ENCODE data around the gene DLGAP4. TPM values are rescaled to one million over a fixed set of nuclear protein-coding genes. Genes with fewer than 3 reads are reported as not detected.

Gene DLGAP4
- total RNA-seq, 3 donors from 2014 or later: 22.0 to 26.9 (median 24.0) TPM

- intact Hi-C loops (cut with DNase I; ENCODE audit: low total_unique reads): no loop called here
- Histone ChIP-seq H3K27ac (no peak overlapping the region), H3K4me1 (no peaks in the 10 kb centered on the region), H3K9me3 (no peaks in the 10 kb centered on the region), H3K36me3 (no peaks in the 10 kb centered on the region), H3K27me3 (no peaks in the 10 kb centered on the region), H3K4me3 (no peak overlapping the region)
- TF ChIP-seq POLR2A (IDR thresholded peaks at IDR 0.05) (no peak), POLR2AphosphoS5 (IDR thresholded peaks at IDR 0.05) (no peak)
- TF ChIP-seq, protein P1, sequence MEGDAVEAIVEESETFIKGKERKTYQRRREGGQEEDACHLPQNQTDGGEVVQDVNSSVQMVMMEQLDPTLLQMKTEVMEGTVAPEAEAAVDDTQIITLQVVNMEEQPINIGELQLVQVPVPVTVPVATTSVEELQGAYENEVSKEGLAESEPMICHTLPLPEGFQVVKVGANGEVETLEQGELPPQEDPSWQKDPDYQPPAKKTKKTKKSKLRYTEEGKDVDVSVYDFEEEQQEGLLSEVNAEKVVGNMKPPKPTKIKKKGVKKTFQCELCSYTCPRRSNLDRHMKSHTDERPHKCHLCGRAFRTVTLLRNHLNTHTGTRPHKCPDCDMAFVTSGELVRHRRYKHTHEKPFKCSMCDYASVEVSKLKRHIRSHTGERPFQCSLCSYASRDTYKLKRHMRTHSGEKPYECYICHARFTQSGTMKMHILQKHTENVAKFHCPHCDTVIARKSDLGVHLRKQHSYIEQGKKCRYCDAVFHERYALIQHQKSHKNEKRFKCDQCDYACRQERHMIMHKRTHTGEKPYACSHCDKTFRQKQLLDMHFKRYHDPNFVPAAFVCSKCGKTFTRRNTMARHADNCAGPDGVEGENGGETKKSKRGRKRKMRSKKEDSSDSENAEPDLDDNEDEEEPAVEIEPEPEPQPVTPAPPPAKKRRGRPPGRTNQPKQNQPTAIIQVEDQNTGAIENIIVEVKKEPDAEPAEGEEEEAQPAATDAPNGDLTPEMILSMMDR (IDR thresholded peaks at IDR 0.05): no peak
- no peak for DNase-seq (ENCODE audit: low spot score in 2 of 2)
Measured at GRCh38 chr20:36268440-36269342, 37.4 kb upstream of the DLGAP4 start.

DNA sequence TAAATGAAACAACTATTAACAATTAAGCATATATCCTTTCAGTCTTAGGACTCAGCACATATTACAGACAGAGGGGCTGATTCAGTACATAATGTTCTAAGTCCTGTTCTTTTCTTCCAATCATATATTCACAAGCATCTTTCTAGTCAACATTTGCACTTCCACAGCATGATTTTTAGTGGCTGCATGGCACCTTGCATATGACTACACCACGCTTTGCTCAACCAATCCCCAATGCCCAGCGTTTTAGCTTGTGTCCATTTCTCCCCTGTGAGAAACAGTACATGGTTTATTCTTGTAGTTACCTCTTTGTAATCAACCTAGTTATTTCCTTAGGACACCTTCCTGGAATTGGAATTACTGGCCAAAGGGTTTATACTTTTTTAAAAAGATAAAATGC is 36.6 kb upstream of the DLGAP4 start:
- peaks cover 0 to 7% of the 10 kb centered on the region in 2 donors for H3K27me3 ChIP-seq
- TF ChIP-seq POLR2A (IDR thresholded peaks at IDR 0.05): no peak
- TF ChIP-seq POLR2AphosphoS5 (IDR thresholded peaks at IDR 0.05): no peak
- TF ChIP-seq, protein P1 (IDR thresholded peaks at IDR 0.05): no peak
- H3K36me3 ChIP-seq: no peaks in the 10 kb centered on the region
- H3K4me3 ChIP-seq: no peak overlapping the region
- no peaks in the 10 kb centered on the region for H3K9me3 ChIP-seq
- H3K27ac ChIP-seq: no peak overlapping the region
- DNase-seq (ENCODE audit: low spot score in 2 of 2): no peak
- H3K4me1 ChIP-seq: no peaks in the 10 kb centered on the region
- intact Hi-C loops (cut with DNase I; ENCODE audit: low total_unique reads): no loop called here

GRCh38 chr20:36270744-36271638 is 35.1 kb upstream of the DLGAP4 start:
- DNase-seq (ENCODE audit: low spot score in 2 of 2): no peak
- Histone ChIP-seq H3K36me3 (no peaks in the 10 kb centered on the region), H3K4me3 (no peak overlapping the region), H3K27me3 (peaks cover 0 to 11% of the 10 kb centered on the region in 2 donors), H3K4me1 (no peaks in the 10 kb centered on the region), H3K27ac (no peak overlapping the region), H3K9me3 (no peaks in the 10 kb centered on the region)
- no peak for TF ChIP-seq POLR2A (IDR thresholded peaks at IDR 0.05)
- no peak for TF ChIP-seq POLR2AphosphoS5 (IDR thresholded peaks at IDR 0.05)
- TF ChIP-seq, protein P1 (IDR thresholded peaks at IDR 0.05): no peak
- intact Hi-C loops (cut with DNase I; ENCODE audit: low total_unique reads): no loop called here

- intact Hi-C loops (cut with DNase I; ENCODE audit: low total_unique reads): no loop called here
Measured at GRCh38 chr20:36271639-36272546, 34.2 kb upstream of the DLGAP4 start.

More at GRCh38 chr20:36271639-36272546, 34.2 kb upstream of the DLGAP4 start:
- Histone ChIP-seq H3K36me3 (no peaks in the 10 kb centered on the region), H3K4me1 (no peaks in the 10 kb centered on the region), H3K9me3 (no peaks in the 10 kb centered on the region), H3K4me3 (no peak overlapping the region), H3K27ac (no peak overlapping the region), H3K27me3 (peaks cover 0 to 11% of the 10 kb centered on the region in 2 donors)
- no peak for DNase-seq (ENCODE audit: low spot score in 2 of 2)
- TF ChIP-seq POLR2A (IDR thresholded peaks at IDR 0.05) (no peak), POLR2AphosphoS5 (IDR thresholded peaks at IDR 0.05) (no peak)
- TF ChIP-seq, protein P1 (IDR thresholded peaks at IDR 0.05): no peak

Measured in breast epithelium (tissue), 4 donors.